ENCODE data around the gene RALY. TPM values are rescaled to one million over a fixed set of nuclear protein-coding genes. Genes with fewer than 3 reads are reported as not detected.

Gene RALY
- polyA plus RNA-seq, 1 donor from 2014 or later = 218 TPM

Other genes starting within 250 kb of the RALY start
- 11.8 TPM for gene CHMP4B, start 182.6 kb upstream of the RALY start, polyA plus RNA-seq
- gene EIF2S2, start 118.3 kb downstream of the RALY start, polyA plus RNA-seq = 22.8 TPM
- gene ASIP, start 247.5 kb downstream of the RALY start, polyA plus RNA-seq = not detected